Measurements from ENCODE around the gene EN2.

Gene EN2

DNA sequence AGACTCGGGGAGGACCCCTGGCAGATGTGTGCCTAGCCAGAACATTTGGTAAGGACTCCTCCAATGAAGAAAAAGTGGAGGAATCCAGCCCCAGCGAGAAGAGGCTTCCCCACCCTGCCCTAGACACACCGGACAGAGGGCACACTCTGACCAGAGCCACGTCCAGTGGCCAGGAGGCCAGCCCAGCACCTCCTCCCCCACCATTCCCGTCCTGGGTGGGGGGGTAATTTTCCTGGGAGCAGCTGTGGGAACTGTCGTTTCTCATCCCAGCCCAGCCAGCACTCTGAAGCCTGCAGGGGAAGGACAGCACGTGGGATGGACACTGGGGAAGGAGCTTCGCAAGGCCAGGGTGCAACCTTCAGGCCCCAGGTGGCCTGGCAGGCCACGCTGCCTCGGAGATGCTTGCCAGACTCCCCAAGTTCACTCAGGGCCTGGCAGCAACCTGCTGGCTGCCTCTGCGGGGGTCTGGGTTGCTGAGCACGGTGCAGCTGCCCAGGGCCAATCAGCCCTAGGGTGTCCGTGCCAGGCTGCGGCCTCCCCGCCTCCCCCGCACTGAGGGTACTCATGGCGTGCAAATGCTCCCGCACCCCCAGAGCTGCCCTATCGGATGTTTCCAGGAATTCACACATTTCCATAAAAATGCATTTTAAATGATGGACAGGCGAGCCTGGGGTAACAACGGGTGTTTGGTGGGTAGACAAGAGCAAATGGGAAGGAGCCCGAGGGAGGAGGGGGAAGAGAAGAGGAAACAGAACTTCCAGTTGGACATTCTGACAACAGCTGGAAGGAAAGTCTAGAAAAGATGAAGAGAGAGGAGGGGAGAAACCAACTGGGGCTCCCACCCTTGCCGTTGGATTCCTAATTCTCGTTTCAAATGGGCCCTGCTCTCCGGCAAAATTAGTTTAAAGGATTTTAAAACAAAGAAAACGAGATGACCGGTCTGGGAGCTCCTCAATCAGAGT is 1.9 kb upstream of the EN2 start:
- TF ChIP-seq, protein P1, sequence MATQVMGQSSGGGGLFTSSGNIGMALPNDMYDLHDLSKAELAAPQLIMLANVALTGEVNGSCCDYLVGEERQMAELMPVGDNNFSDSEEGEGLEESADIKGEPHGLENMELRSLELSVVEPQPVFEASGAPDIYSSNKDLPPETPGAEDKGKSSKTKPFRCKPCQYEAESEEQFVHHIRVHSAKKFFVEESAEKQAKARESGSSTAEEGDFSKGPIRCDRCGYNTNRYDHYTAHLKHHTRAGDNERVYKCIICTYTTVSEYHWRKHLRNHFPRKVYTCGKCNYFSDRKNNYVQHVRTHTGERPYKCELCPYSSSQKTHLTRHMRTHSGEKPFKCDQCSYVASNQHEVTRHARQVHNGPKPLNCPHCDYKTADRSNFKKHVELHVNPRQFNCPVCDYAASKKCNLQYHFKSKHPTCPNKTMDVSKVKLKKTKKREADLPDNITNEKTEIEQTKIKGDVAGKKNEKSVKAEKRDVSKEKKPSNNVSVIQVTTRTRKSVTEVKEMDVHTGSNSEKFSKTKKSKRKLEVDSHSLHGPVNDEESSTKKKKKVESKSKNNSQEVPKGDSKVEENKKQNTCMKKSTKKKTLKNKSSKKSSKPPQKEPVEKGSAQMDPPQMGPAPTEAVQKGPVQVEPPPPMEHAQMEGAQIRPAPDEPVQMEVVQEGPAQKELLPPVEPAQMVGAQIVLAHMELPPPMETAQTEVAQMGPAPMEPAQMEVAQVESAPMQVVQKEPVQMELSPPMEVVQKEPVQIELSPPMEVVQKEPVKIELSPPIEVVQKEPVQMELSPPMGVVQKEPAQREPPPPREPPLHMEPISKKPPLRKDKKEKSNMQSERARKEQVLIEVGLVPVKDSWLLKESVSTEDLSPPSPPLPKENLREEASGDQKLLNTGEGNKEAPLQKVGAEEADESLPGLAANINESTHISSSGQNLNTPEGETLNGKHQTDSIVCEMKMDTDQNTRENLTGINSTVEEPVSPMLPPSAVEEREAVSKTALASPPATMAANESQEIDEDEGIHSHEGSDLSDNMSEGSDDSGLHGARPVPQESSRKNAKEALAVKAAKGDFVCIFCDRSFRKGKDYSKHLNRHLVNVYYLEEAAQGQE (IDR thresholded peaks at IDR 0.05; ENCODE audit: insufficient replicate concordance, low read depth), result no peak
- TF ChIP-seq GABPA (IDR thresholded peaks at IDR 0.05; ENCODE audit: low read depth) (no peak), SPI1 (IDR thresholded peaks at IDR 0.05; ENCODE audit: borderline replicate concordance, low read depth) (no peak), POLR2AphosphoS5 (IDR thresholded peaks at IDR 0.05; ENCODE audit: low read depth) (no peak)
- TF ChIP-seq, protein P2, sequence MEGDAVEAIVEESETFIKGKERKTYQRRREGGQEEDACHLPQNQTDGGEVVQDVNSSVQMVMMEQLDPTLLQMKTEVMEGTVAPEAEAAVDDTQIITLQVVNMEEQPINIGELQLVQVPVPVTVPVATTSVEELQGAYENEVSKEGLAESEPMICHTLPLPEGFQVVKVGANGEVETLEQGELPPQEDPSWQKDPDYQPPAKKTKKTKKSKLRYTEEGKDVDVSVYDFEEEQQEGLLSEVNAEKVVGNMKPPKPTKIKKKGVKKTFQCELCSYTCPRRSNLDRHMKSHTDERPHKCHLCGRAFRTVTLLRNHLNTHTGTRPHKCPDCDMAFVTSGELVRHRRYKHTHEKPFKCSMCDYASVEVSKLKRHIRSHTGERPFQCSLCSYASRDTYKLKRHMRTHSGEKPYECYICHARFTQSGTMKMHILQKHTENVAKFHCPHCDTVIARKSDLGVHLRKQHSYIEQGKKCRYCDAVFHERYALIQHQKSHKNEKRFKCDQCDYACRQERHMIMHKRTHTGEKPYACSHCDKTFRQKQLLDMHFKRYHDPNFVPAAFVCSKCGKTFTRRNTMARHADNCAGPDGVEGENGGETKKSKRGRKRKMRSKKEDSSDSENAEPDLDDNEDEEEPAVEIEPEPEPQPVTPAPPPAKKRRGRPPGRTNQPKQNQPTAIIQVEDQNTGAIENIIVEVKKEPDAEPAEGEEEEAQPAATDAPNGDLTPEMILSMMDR (IDR thresholded peaks at IDR 0.05; ENCODE audit: insufficient read depth, low read length), result no peak
- DNase-seq (ENCODE audit: low read depth in 1 of 2, low spot score in 1 of 2), result no peak
- no peak overlapping the region for H3K4me3 ChIP-seq (replicated peaks; ENCODE audit: insufficient read depth, low read length)
- no peak overlapping the region for H3K27ac ChIP-seq (replicated peaks)
- peaks cover 86% of the 10 kb centered on the region for H3K27me3 ChIP-seq (ENCODE audit: insufficient read depth, poor library complexity, severe bottlenecking)

DNA sequence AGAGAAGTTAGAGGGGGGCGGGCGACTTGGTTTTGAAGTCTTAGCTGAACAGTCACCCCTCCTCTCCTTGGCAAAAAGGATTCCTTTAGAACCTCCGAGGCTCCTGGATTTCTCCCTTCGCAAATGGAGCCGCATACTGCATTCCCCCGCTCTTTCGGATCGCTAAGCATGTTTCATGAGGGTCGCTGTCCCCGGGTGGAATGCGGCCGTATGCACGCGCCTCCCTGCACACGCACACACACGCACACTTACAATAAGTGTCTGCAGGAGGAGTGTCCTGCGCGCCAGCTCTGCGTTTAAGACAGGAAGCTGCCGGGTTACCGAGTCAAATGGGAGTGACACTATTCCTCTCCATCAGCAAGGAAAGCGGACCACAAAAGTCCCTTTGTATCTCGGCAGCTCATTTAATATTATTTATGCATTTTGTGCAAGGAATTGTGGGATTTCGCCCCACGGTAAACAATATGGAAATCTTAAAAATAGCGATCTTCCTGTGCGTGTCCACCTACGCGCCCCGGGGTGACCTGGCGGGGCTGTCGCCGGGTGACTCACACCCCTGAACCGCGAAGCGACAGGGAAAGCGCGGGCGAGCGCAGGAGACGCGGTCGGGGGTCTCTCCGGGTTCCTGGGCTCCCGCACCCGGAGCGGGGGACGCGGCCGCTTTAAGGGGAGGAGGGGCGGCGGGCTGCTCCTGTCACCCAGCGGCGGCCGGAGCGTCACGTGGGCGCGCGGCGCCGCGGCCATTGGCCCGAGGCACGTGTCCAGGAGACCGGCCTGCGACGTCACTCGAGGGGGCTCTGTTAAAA is 988 bp upstream of the EN2 start:
- H3K27ac ChIP-seq (replicated peaks), result no peak overlapping the region

DNA sequence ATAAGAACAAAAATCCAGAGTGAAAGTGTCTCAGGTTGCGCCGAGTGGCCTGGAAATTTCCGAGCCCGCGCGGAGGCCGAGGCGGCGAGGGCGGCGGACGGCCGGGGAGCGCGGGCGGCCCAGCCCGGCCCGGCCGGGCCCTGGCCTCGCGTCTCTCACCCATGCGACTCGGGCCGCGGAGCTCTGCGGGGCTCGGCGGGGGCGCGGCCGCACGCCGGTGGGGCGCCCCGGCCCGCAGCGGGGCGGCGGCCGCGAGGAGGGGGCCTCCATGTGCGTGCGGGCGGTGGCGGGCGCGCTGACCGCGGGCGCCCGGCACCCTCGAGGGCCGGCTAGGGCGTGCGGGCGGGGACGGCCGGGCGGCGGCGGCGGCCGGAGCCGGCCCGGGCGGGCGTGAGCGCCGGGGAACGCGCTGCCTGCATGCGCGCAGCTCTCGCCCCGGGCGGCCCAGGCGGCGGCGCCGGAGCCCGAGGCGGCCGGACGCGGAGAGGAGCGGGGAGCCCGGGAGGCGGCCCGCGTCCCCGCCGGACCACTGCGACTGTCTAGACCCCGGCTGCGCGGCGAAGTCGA is 302 bp upstream of the EN2 start:
- TF ChIP-seq, protein P2 (IDR thresholded peaks at IDR 0.05; ENCODE audit: insufficient read depth, low read length), result no peak
- no peak for TF ChIP-seq SPI1 (IDR thresholded peaks at IDR 0.05; ENCODE audit: borderline replicate concordance, low read depth)
- no peak for TF ChIP-seq POLR2AphosphoS5 (IDR thresholded peaks at IDR 0.05; ENCODE audit: low read depth)
- no peak for TF ChIP-seq GABPA (IDR thresholded peaks at IDR 0.05; ENCODE audit: low read depth)
- TF ChIP-seq, protein P1 (IDR thresholded peaks at IDR 0.05; ENCODE audit: insufficient replicate concordance, low read depth), result no peak
- DNase-seq (ENCODE audit: low read depth in 1 of 2, low spot score in 1 of 2), result no peak
- H3K27me3 ChIP-seq (ENCODE audit: insufficient read depth, poor library complexity, severe bottlenecking), result peaks cover 86% of the 10 kb centered on the region
- H3K27ac ChIP-seq (replicated peaks), result no peak overlapping the region
- H3K4me3 ChIP-seq (replicated peaks; ENCODE audit: insufficient read depth, low read length), result peak overlapping the region; percentile 15

More for the DNA sequence above, 988 bp upstream of the EN2 start:
- Histone ChIP-seq H3K4me3 (replicated peaks; ENCODE audit: insufficient read depth, low read length) (peak overlapping the region; percentile 15), H3K27me3 (ENCODE audit: insufficient read depth, poor library complexity, severe bottlenecking) (peaks cover 85% of the 10 kb centered on the region)
- TF ChIP-seq, protein P1 (IDR thresholded peaks at IDR 0.05; ENCODE audit: insufficient replicate concordance, low read depth), result no peak
- no peak for TF ChIP-seq SPI1 (IDR thresholded peaks at IDR 0.05; ENCODE audit: borderline replicate concordance, low read depth)
- peak; percentile 13 to 15 for DNase-seq (ENCODE audit: low read depth in 1 of 2, low spot score in 1 of 2)
